Activated naive CD8-positive, alpha-beta T cell treated with anti-CD3 and anti-CD28 coated beads, Interleukin-2, amount 10 ng/mL, durations not matched to agents 7 days and 5 days (primary cell): Measurements from ENCODE around the gene SAMD13. TPM values are rescaled to one million over a fixed set of nuclear protein-coding genes. Genes with fewer than 3 reads are reported as not detected.

Experiments
- ATAC-seq: fragments of 150-1000 bp; cut with Tn5 transposase; one replicate; pipeline ENCODE4 v1.10.0; 2021; ENCODE audit warnings: low read depth, moderate library complexity
- POLR2A ChIA-PET: fragments of 350-600 bp; sonication (Branson Sonifier 250); formaldehyde crosslinking; loops from one replicate; lab custom pipeline; 2021; ENCODE audit warnings: antibody characterized with exemption; lab: Charles Lee
- DNase-seq: peaks from one replicate; pipeline ENCODE4 v3.0.0; 2021
- H3K27ac Mint-ChIP-seq: one replicate; pipeline ENCODE4 v1.8.0; 2022; ENCODE audit warnings: mild to moderate bottlenecking, mixed read lengths
- H3K27me3 Mint-ChIP-seq: one replicate; pipeline ENCODE4 v1.8.0; 2022; ENCODE audit warnings: mild to moderate bottlenecking, moderate library complexity, mixed read lengths
- H3K36me3 Mint-ChIP-seq: one replicate; pipeline ENCODE4 v1.8.0; 2021; ENCODE audit warnings: mild to moderate bottlenecking, mixed read lengths
- H3K4me1 Mint-ChIP-seq: one replicate; pipeline ENCODE4 v1.8.0; 2021; ENCODE audit warnings: mixed read lengths
- H3K4me3 Mint-ChIP-seq: one replicate; pipeline ENCODE4 v1.8.0; 2022; ENCODE audit warnings: mild to moderate bottlenecking, moderate library complexity, mixed read lengths
- H3K9me3 Mint-ChIP-seq: one replicate; pipeline ENCODE4 v1.8.0; 2021; ENCODE audit warnings: mixed read lengths
- total RNA-seq, 2 experiments: library from RNA; stranded (reverse); gene quantifications; one replicate each; pipeline ENCODE4 v1.2.3, GENCODE V29; 2021

Gene SAMD13
- total RNA-seq, 2 experiments from 2014 or later, result 0.77 to 1.2 TPM

DNA sequence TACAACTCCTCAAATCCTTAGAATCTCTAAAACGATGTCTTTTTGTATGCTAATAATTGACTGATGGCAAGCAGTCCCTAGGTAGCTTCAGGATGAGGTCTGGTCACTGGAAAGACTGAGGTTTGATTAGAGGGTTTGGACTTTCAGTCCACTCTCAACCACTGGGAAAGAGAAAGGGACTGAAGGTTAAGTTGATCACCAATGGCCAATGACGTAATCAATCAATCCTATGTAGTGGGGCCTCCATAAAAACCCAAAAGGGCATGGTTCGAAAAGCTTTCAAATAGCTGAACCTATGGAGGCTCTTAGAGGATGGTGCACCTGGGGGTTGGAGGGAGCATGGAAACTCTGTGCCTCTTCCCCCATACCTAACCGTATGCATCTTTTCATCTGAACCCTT, 57.2 kb downstream of the SAMD13 start:
- Mint-ChIP-seq H3K27ac (no peak overlapping the region), H3K4me1 (peaks cover 3% of the 10 kb centered on the region), H3K4me3 (no peak overlapping the region), H3K27me3 (no peaks in the 10 kb centered on the region), H3K9me3 (peaks cover 2% of the 10 kb centered on the region), H3K36me3 (no peaks in the 10 kb centered on the region)
- POLR2A ChIA-PET, result no interaction called here
- ATAC-seq (no peak), DNase-seq (no peak)

DNA sequence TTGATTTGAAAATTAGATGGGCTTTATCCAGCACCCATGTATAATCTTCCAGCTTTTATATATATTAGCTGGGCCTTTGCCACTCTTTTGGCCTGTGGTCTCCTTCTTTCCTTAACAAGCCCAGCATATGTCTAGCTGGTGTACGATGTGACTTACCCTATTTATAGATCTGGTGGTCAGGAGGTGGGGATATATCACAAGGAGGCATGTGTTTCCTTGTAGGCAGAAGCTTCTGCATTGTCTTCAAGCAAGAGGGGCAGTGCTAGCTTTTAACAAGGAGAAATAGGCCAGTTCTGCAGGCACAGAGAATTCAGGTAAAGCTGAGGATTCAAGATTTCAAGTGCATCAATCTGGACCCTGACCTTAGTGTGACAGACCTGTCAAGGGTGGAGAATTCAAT, 58.8 kb downstream of the SAMD13 start:
- ATAC-seq (no peak), DNase-seq (no peak)
- Mint-ChIP-seq H3K9me3 (peaks cover 2% of the 10 kb centered on the region), H3K27me3 (no peaks in the 10 kb centered on the region), H3K4me3 (no peak overlapping the region), H3K4me1 (peaks cover 3% of the 10 kb centered on the region), H3K36me3 (no peaks in the 10 kb centered on the region), H3K27ac (no peak overlapping the region)
- POLR2A ChIA-PET, result no interaction called here

DNA sequence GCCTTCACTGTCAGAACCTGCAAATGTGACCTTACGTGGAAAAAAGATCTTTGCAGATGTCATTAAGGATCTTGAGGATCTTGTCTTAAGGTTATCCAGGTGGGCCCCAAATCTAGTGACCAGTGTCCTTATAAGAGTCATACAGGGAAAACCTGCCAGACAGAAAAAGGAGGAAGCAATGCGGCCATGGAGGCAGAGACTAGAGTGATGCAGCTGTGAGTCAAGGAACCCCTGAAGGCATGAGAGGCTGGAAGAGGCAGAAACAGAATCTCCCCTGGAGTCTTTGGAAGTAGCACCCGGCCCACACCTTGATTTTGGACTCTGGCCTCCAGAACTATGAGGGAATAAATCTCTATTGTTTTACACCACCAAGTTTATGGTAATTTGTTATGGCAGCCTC, 60.3 kb downstream of the SAMD13 start:
- no peak overlapping the region for H3K4me3 Mint-ChIP-seq
- peaks cover 3% of the 10 kb centered on the region for H3K9me3 Mint-ChIP-seq
- ATAC-seq, result no peak
- no peaks in the 10 kb centered on the region for H3K36me3 Mint-ChIP-seq
- no peak overlapping the region for H3K27ac Mint-ChIP-seq
- DNase-seq, result no peak
- no peaks in the 10 kb centered on the region for H3K27me3 Mint-ChIP-seq
- peaks cover 5% of the 10 kb centered on the region for H3K4me1 Mint-ChIP-seq
- POLR2A ChIA-PET, result no interaction called here

DNA sequence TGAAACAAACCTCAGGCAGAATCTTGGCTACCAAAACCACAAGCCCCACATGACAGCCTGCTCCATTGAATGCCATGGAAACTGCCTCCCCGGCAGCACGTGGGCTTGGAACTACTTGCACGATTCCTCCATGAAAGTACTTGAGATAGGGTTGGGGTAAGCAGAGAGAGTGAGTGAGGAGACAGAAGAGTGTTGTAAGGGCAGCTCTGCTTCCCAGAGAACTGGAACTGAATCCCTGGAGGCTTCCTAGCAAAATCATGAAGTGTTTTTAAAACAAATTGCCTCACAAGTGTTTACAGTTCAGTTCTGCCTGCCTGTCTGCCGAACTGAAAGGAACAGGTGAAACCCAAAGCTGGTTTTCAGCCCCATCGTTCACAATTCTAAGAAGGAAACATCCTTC, 61.5 kb downstream of the SAMD13 start:
- POLR2A ChIA-PET, result no interaction called here
- ATAC-seq (no peak), DNase-seq (no peak)
- Mint-ChIP-seq H3K27ac (no peak overlapping the region), H3K36me3 (no peaks in the 10 kb centered on the region), H3K4me1 (peaks cover 5% of the 10 kb centered on the region), H3K27me3 (no peaks in the 10 kb centered on the region), H3K4me3 (no peak overlapping the region), H3K9me3 (peaks cover 1% of the 10 kb centered on the region)

DNA sequence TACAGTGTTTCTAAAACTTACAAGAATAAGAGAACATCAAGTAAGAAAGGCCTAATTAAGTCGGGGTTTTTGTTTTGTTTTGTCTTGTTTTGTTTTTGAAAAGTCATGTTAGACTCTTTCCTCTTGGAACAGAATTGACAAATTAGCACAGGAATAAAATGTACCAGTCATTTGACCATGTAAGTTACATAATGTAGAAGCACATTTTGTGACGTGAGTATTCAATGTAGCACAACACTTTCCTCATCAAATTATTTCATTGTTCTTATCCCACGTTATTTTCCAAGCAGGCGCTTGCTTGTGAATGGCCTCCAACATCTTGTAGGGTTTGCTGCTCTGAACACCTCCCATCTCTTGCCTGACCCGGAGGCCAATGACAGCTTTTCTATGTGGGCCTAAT, 62.1 kb downstream of the SAMD13 start:
- DNase-seq (no peak), ATAC-seq (no peak)
- H3K27ac Mint-ChIP-seq, result no peak overlapping the region
- POLR2A ChIA-PET, result no interaction called here
- H3K27me3 Mint-ChIP-seq, result no peaks in the 10 kb centered on the region
- H3K4me3 Mint-ChIP-seq, result no peak overlapping the region
- peaks cover 1% of the 10 kb centered on the region for H3K9me3 Mint-ChIP-seq
- no peaks in the 10 kb centered on the region for H3K36me3 Mint-ChIP-seq
- peaks cover 5% of the 10 kb centered on the region for H3K4me1 Mint-ChIP-seq

DNA sequence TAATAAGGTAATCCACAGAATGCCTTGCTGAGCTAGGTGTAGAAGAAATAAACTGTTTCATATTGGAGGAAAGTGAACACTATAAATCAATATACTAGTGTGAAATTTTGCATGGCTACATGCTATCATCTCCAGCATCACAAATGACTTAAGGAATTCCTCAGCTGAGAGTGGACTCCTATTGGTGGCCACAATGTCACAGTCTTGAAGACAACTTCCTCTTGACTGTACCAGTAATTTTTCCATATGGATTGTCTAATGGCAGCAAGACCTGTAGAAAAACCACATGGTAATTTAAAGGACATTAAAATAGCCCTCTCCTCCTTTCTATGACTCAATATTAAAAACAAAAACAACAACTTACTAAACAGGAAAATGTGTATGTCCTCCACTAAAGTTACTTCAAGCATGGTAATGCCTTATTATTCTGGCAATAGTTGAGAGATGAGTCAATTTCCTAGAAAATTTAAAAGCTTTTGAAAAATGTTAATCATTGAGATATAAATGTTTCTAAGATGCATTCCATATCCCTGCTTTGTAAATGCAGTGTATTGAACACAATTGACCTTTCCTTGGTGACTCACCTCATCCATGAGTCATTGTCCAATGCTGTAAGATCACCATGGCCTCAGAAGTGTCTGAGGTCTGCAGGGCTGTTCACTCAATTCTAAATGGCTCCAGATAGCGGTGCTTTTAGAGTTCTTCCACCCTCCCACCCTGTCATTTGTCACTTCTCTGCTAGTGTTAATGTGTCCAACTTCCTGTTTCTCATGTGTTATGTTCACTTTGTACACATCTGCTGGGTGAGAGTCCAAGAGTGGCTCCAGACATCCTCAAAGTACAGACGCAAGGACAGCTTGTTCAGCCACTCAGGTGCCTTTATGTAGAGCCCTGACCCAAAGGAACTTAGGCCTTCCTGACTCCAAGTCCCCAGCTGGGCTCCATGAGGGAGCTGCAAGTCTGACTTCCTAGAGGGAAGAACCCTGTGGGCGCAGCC, 64.0 kb downstream of the SAMD13 start:
- H3K27ac Mint-ChIP-seq, result no peak overlapping the region
- H3K4me3 Mint-ChIP-seq, result no peak overlapping the region
- H3K4me1 Mint-ChIP-seq, result peaks cover 5% of the 10 kb centered on the region
- DNase-seq (no peak), ATAC-seq (no peak)
- peaks cover 1% of the 10 kb centered on the region for H3K9me3 Mint-ChIP-seq
- POLR2A ChIA-PET, result no interaction called here
- H3K36me3 Mint-ChIP-seq, result no peaks in the 10 kb centered on the region
- H3K27me3 Mint-ChIP-seq, result no peaks in the 10 kb centered on the region

DNA sequence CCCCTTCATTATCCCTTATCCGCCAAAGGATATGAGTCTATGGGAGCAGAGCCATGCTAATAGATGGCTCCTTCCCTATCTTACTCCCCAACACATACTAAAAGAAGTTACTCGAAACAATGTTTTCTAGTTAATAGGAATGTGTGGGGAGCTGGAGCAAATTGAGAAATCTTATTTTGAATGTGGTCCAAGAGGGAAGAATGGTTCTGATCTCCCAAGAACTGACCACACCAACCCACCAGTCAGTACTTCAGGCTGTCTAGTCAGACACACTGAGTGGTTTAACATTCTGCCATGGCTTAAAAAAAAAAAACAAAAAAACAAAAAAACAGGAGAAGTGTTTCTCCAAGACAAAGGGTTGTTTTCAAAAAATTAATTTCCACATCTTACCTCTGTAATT, 65.3 kb downstream of the SAMD13 start:
- H3K4me1 Mint-ChIP-seq, result peaks cover 5% of the 10 kb centered on the region
- H3K36me3 Mint-ChIP-seq, result no peaks in the 10 kb centered on the region

DNA sequence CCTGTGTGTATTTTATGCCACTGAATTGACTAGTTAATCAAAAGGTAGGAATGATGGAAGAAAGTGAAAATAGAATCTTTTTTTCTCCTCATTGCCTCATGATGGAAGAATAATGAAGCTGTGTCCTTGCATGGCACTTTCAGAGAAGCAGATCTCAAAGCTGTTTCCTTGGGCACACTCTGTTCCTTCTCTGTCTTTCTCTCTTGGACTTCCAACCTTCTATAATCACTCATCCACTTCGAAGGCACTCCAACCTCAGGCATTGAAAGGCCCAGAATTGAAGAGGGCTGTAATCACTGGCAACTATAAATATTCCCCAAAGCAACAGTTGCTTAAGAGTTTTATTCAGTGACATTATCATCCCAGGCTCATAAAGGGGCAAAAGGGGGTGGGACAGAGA, 65.7 kb downstream of the SAMD13 start:
- Mint-ChIP-seq H3K9me3 (peaks cover 1% of the 10 kb centered on the region), H3K4me3 (no peak overlapping the region), H3K27ac (no peak overlapping the region), H3K4me1 (peaks cover 5% of the 10 kb centered on the region), H3K27me3 (no peaks in the 10 kb centered on the region), H3K36me3 (no peaks in the 10 kb centered on the region)
- POLR2A ChIA-PET, result no interaction called here
- no peak for ATAC-seq
- no peak for DNase-seq

More for the DNA sequence above, 65.3 kb downstream of the SAMD13 start:
- ATAC-seq, result no peak
- Mint-ChIP-seq H3K4me3 (no peak overlapping the region), H3K27me3 (no peaks in the 10 kb centered on the region), H3K27ac (no peak overlapping the region), H3K9me3 (peaks cover 1% of the 10 kb centered on the region)
- DNase-seq, result no peak
- POLR2A ChIA-PET, result no interaction called here

DNA sequence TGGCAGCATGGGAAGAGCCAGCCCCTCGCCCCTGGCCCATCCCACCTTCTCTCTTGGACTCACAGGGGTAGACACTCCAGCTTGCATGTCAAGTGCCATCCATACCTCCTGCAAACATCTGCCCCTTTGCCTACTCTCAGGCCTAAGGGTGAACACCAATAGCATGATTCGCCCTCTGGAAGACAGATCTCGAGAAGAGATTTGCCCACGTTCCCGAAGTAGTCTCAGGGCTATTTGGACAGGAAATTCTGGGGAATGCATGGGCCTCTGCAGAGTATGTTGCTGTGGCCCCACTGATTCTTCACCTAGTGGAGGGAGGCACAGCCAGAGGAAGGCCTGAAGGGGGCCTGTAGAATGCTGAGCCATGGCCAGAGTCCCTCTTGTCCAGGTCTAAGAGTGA, 66.9 kb downstream of the SAMD13 start:
- no peaks in the 10 kb centered on the region for H3K27me3 Mint-ChIP-seq
- H3K36me3 Mint-ChIP-seq, result no peaks in the 10 kb centered on the region
- H3K27ac Mint-ChIP-seq, result no peak overlapping the region

DNA sequence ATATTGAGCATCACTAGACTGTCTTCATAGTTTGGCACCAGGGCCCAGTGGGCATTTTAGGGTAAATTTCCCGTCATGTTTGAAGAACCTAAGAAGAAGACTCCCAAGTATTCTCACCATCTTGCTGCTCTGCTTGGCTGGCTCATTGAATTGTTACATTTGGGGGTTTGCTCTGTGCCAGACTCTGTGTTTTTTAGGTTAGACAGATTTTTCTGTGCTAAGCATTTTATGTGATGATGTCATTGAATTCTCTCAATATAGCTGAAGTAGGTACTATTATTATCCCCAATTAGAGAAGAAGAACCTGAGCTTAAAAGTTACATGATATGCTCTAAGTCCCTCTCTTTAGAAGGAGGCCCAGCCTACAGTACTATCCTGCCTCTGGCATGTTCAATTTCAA, 68.8 kb downstream of the SAMD13 start:
- ATAC-seq (no peak), DNase-seq (no peak)
- no peaks in the 10 kb centered on the region for H3K36me3 Mint-ChIP-seq
- H3K27me3 Mint-ChIP-seq, result no peaks in the 10 kb centered on the region
- POLR2A ChIA-PET, result no interaction called here
- H3K9me3 Mint-ChIP-seq, result peaks cover 1% of the 10 kb centered on the region
- H3K4me3 Mint-ChIP-seq, result no peak overlapping the region
- no peak overlapping the region for H3K27ac Mint-ChIP-seq
- peaks cover 2% of the 10 kb centered on the region for H3K4me1 Mint-ChIP-seq

More for the DNA sequence above, 66.9 kb downstream of the SAMD13 start:
- ATAC-seq, result no peak
- H3K9me3 Mint-ChIP-seq, result peaks cover 1% of the 10 kb centered on the region
- peaks cover 2% of the 10 kb centered on the region for H3K4me1 Mint-ChIP-seq
- DNase-seq, result no peak
- no peak overlapping the region for H3K4me3 Mint-ChIP-seq
- POLR2A ChIA-PET, result no interaction called here

DNA sequence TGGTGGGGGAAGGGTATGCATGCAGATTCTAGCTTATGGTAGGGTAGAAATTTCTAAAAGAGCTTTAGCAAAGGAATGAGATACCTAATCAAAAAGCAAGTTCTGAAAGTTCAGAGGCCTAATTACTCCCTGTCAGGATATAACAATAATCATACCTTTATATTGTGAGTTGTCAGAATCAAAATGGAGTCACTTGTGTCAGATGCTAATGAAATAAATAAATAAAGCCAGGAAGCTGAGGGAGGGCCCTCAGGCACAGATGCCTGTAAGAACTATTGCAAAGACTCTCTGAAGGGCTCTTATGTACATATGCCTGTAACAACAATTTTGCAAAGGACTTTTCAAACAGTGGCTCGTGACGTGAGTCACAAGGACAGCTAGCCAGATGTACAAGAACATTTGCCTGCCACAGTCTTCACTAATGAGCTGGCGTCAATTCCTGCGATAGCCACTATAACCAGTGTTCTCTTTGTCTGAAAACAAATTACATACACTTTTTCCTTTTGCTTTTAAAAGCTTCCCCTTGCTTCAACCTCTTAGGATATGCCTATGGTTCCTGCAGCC, 69.4 kb downstream of the SAMD13 start:
- Mint-ChIP-seq H3K27ac (no peak overlapping the region), H3K4me3 (no peak overlapping the region), H3K9me3 (peaks cover under 1% of the 10 kb centered on the region), H3K36me3 (no peaks in the 10 kb centered on the region), H3K4me1 (peaks cover under 1% of the 10 kb centered on the region), H3K27me3 (no peaks in the 10 kb centered on the region)
- no peak for ATAC-seq
- POLR2A ChIA-PET, result no interaction called here
- DNase-seq, result no peak

DNA sequence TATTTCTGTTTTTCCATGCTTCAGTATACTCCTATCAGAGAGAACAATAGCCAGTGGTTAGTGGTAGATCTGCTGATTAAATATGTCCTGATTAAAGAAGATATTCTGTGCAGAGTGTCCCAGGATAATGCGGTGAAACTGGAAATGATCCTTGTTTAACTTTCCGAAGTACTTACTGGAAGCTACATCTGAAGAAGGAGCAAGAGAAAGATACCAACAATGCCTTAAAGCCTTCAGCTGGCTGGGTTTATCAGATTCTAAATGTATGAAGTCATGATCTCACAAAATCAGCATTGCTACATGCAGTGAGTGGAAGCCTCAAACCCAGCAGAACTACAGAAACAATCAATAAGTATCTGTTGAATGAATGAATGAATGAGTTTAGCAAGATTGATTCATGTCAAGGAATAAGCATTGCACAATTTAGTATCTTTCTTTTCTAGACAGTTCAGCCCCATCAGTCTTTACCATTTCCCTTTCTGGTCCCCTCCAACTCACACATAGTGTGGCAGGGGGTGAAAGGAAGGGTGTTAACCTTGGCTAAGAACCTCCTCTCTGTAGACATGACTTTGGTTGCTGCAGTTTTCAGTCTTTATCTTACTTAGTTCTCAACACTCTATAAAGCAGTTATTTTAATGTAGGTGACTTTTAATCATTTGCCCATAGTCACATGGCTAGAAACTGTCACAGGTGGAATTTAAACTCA, 72.1 kb downstream of the SAMD13 start:
- no peak for ATAC-seq
- no peaks in the 10 kb centered on the region for H3K36me3 Mint-ChIP-seq
- no peak for DNase-seq
- no peaks in the 10 kb centered on the region for H3K9me3 Mint-ChIP-seq
- H3K4me1 Mint-ChIP-seq, result no peaks in the 10 kb centered on the region
- no peak overlapping the region for H3K4me3 Mint-ChIP-seq
- H3K27ac Mint-ChIP-seq, result no peak overlapping the region
- H3K27me3 Mint-ChIP-seq, result no peaks in the 10 kb centered on the region
- POLR2A ChIA-PET, result no interaction called here

DNA sequence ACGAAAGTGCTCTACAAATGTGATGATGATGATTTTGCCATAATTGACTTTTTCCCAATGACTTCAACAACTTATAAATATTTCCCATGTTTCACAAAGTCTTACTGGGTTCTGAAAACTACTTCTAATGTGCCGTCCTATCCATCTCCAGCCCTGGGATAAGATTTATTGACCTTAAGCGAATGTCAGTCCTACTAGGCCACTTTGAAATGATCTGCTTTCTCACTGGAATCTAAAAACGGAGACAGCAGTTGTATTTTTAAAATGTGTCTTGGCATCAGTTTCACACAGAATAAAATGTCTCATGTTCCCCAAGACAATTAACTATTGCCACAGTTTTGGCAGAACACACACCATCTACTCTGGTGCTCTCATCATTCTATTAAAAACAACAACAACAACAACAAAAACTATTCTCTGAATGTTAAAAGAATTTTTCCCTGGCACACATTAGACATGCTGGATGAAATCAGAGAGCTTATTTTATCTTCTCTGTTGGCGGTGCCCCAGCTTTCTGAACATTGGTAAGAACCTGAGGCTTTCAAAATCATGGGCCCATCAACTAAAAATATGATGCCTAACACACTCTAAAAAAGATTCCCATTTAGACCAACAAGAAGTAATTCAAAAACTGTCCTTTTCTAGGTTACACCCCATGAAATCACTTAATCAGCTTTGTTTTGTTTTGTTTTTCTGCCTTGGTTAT, 73.6 kb downstream of the SAMD13 start:
- Mint-ChIP-seq H3K4me1 (no peaks in the 10 kb centered on the region), H3K4me3 (no peak overlapping the region), H3K27ac (no peak overlapping the region), H3K27me3 (no peaks in the 10 kb centered on the region), H3K36me3 (no peaks in the 10 kb centered on the region), H3K9me3 (no peaks in the 10 kb centered on the region)
- no peak for DNase-seq
- ATAC-seq, result no peak
- POLR2A ChIA-PET, result no interaction called here
